K562 (cell line): ENCODE measurements around the gene C2orf42. TPM values are rescaled to one million over a fixed set of nuclear protein-coding genes. Genes with fewer than 3 reads are reported as not detected.
A peak's percentile ranks its signal among the peaks of the same experiment; 100 is the strongest.

Experiments
- CBFA2T2 ChIP-seq: fragments of 450-650 bp; conservative IDR thresholded peaks from 2 replicates; pipeline ENCODE4 v1.6.1; 2017; ENCODE audit warnings: mild to moderate bottlenecking
- CHD1 ChIP-seq: fragments of 200-600 bp; sonication (generic); IDR thresholded peaks from one replicate; pipeline ENCODE4 v1.6.1; 2012; ENCODE audit warnings: mild to moderate bottlenecking, moderate library complexity, low read length, inconsistent platforms
- DACH1 ChIP-seq: fragments of 450-650 bp; IDR thresholded peaks from 2 replicates; pipeline ENCODE4 v1.6.1; 2018; ENCODE audit not compliant: partially characterized antibody
- HDAC2 ChIP-seq: fragments of 450-650 bp; IDR thresholded peaks from 2 replicates; pipeline ENCODE4 v1.6.1; 2016; ENCODE audit warnings: mild to moderate bottlenecking
- NELFE ChIP-seq: IDR thresholded peaks from 2 replicates; pipeline ENCODE4 v1.6.1; 2011; ENCODE audit warnings: mild to moderate bottlenecking; ENCODE audit not compliant: insufficient read depth, insufficient read length
- polyA plus RNA-seq, 8 experiments: library from polyadenylated mRNA; depleted of rRNA in 4 of 8; stranded (reverse) in 5 of 8; unstranded in 3 of 8; fragments of >200 nt; fragmentation: Nextera tagmentation in 2 of 8; fragmentation: Illumina TruSeq in 1 of 8; extraction: Ambion mirVana in 2 of 8; extraction: Trizol in 1 of 8; gene quantifications; 2 replicates each; pipeline versions ENCODE4 v1.2.1 to v1.2.3, GENCODE V29; 2011 to 2014; ENCODE audit warnings: inconsistent platforms in 1 of 8, missing spikeins in 1 of 8
- total RNA-seq, 7 experiments: library from RNA; depleted of rRNA in 6 of 7; stranded (reverse); fragments of >200 nt in 6 of 7; fragmentation: Illumina TruSeq in 2 of 7; extraction: Trizol in 2 of 7; gene quantifications; 2 replicates each; pipeline versions ENCODE4 v1.2.1 to v1.2.3, GENCODE V29; 2011 to 2021; ENCODE audit warnings: low replicate concordance in 1 of 7
- TF ChIP-seq, protein P1 (sequence below), 2 experiments: fragments of 450-650 bp in 1 of 2; sonication (generic) in 1 of 2; formaldehyde crosslinking in 1 of 2; IDR thresholded peaks; 2 replicates each; pipeline versions ENCODE4 v1.7.1 to v1.9.0; 2016 to 2022; ENCODE audit warnings: inconsistent platforms in 1 of 2, mild to moderate bottlenecking in 1 of 2, missing genetic modification reagents in 1 of 2
- TF ChIP-seq, protein P2 (sequence below): fragments of 450-650 bp; formaldehyde crosslinking; IDR thresholded peaks from 2 replicates; pipeline ENCODE4 v1.4.0; 2020; ENCODE audit warnings: mild to moderate bottlenecking, moderate library complexity
- TF ChIP-seq, protein P3 (sequence below): fragments of 250-450 bp; sonication (Bioruptor Pico); IDR thresholded peaks from 2 replicates; pipeline ENCODE4 v1.9.0; 2021; ENCODE audit warnings: mild to moderate bottlenecking, inconsistent platforms

Gene C2orf42
- total and polyA plus RNA-seq, 9 of the 15 experiments (the other 6 are each of a cell fraction or from before 2014, with no cell fraction given), result 4.6 to 10.9 (median 7.5) TPM

DNA sequence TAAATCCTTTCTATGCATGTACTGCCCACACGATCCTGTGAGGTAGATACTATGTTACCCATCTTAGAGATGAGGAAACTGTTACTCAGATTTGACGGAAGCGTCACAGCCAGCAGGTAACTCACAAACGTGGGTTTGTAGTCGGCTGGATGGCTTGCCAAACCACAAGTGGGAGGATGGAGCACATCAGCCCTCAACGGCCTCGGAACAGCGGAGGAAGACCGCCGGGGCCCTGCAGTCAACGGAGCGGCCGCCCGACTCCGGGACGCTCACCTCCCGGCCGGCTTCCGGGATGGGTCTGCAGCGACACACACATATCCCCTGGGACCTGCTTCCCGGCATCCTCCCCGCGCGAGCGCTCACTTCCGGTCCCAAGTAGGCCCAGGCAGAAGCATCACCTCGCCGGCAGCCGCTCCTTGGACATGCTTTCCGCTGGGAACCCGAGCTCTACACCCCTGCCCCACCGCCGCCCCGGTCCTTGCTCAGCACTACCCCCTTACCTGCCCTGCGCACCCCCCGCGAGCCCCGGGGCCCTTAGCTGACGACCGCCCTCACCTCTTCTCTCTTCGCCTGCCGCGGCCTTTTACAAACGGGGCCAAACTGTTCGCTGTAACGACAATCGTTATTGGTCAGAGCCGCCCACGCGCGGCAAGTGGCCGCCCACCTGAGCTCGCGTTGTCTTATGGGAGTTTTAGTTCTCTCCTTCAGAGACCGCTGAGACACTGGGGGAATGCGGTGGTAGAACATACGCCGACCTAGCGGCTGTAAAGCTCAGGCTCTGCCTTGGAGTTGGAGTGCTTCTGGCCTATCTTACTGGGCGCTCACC is at the start of gene C2orf42 (continued):
- TF ChIP-seq, protein P1, sequence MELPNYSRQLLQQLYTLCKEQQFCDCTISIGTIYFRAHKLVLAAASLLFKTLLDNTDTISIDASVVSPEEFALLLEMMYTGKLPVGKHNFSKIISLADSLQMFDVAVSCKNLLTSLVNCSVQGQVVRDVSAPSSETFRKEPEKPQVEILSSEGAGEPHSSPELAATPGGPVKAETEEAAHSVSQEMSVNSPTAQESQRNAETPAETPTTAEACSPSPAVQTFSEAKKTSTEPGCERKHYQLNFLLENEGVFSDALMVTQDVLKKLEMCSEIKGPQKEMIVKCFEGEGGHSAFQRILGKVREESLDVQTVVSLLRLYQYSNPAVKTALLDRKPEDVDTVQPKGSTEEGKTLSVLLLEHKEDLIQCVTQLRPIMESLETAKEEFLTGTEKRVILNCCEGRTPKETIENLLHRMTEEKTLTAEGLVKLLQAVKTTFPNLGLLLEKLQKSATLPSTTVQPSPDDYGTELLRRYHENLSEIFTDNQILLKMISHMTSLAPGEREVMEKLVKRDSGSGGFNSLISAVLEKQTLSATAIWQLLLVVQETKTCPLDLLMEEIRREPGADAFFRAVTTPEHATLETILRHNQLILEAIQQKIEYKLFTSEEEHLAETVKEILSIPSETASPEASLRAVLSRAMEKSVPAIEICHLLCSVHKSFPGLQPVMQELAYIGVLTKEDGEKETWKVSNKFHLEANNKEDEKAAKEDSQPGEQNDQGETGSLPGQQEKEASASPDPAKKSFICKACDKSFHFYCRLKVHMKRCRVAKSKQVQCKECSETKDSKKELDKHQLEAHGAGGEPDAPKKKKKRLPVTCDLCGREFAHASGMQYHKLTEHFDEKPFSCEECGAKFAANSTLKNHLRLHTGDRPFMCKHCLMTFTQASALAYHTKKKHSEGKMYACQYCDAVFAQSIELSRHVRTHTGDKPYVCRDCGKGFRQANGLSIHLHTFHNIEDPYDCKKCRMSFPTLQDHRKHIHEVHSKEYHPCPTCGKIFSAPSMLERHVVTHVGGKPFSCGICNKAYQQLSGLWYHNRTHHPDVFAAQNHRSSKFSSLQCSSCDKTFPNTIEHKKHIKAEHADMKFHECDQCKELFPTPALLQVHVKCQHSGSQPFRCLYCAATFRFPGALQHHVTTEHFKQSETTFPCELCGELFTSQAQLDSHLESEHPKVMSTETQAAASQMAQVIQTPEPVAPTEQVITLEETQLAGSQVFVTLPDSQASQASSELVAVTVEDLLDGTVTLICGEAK (IDR thresholded peaks at IDR 0.05), result peak; percentile 95
- TF ChIP-seq, protein P1 (CRISPR knock-in tag; IDR thresholded peaks at IDR 0.05), result no peak
- TF ChIP-seq, protein P2, sequence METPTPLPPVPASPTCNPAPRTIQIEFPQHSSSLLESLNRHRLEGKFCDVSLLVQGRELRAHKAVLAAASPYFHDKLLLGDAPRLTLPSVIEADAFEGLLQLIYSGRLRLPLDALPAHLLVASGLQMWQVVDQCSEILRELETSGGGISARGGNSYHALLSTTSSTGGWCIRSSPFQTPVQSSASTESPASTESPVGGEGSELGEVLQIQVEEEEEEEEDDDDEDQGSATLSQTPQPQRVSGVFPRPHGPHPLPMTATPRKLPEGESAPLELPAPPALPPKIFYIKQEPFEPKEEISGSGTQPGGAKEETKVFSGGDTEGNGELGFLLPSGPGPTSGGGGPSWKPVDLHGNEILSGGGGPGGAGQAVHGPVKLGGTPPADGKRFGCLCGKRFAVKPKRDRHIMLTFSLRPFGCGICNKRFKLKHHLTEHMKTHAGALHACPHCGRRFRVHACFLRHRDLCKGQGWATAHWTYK (CRISPR knock-in tag), result no peak
- TF ChIP-seq HDAC2 (no peak; the same call in 1 of the 2 replicates), DACH1 (no peak), NELFE (no peak), CBFA2T2 (no peak), CHD1 (no peak)
- TF ChIP-seq, protein P3, sequence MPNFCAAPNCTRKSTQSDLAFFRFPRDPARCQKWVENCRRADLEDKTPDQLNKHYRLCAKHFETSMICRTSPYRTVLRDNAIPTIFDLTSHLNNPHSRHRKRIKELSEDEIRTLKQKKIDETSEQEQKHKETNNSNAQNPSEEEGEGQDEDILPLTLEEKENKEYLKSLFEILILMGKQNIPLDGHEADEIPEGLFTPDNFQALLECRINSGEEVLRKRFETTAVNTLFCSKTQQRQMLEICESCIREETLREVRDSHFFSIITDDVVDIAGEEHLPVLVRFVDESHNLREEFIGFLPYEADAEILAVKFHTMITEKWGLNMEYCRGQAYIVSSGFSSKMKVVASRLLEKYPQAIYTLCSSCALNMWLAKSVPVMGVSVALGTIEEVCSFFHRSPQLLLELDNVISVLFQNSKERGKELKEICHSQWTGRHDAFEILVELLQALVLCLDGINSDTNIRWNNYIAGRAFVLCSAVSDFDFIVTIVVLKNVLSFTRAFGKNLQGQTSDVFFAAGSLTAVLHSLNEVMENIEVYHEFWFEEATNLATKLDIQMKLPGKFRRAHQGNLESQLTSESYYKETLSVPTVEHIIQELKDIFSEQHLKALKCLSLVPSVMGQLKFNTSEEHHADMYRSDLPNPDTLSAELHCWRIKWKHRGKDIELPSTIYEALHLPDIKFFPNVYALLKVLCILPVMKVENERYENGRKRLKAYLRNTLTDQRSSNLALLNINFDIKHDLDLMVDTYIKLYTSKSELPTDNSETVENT (CRISPR knock-in tag), result peak; percentile 63; the same call in 1 of the 2 replicates
